AG09309 (cell line): Measurements from ENCODE around the gene CGB7.
"Not testable (repeated sequence)": the region's sequence is repeated elsewhere in the genome, so short reads cannot be mapped to it uniquely, and the experiment has no call there.

Experiments used
- DNase-seq: peaks from one replicate; pipeline ENCODE4 v3.0.0-alpha.2; 2010; ENCODE audit warnings: low read depth
- H3K4me3 ChIP-seq: 2 replicates; pipeline ENCODE4 v1.5.1; 2011; ENCODE audit warnings: mild to moderate bottlenecking, low read depth, low read length, moderate library complexity; ENCODE audit not compliant: control insufficient read depth
- TF ChIP-seq, protein P1 (sequence below): IDR thresholded peaks from 2 replicates; pipeline ENCODE4 v1.5.1; 2011; ENCODE audit warnings: mild to moderate bottlenecking, low read depth, low read length, inconsistent platforms; ENCODE audit not compliant: insufficient read depth, control insufficient read depth; ENCODE audit errors: missing control alignments

CGB7 gene

DNA sequence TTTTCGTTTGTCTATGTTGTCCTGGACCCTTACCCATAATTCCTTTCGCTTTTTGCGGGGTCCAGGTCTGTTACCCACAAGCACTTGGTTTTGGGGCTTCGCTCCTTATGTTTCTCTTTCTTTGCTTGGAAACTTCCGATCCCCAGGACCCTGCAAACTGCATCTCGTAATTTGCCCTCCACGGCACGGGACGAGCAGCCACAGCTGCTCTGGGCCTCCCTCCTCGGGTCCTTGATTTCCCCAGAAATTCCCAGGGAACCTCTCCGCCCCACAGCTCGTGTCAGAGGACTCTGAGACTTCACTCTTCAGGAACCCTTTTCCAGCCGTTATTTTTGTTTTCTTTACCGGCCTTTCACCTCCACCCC, 28.3 kb upstream of the CGB7 start:
- peak overlapping the region; percentile 93 for H3K4me3 ChIP-seq
- TF ChIP-seq, protein P1, sequence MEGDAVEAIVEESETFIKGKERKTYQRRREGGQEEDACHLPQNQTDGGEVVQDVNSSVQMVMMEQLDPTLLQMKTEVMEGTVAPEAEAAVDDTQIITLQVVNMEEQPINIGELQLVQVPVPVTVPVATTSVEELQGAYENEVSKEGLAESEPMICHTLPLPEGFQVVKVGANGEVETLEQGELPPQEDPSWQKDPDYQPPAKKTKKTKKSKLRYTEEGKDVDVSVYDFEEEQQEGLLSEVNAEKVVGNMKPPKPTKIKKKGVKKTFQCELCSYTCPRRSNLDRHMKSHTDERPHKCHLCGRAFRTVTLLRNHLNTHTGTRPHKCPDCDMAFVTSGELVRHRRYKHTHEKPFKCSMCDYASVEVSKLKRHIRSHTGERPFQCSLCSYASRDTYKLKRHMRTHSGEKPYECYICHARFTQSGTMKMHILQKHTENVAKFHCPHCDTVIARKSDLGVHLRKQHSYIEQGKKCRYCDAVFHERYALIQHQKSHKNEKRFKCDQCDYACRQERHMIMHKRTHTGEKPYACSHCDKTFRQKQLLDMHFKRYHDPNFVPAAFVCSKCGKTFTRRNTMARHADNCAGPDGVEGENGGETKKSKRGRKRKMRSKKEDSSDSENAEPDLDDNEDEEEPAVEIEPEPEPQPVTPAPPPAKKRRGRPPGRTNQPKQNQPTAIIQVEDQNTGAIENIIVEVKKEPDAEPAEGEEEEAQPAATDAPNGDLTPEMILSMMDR = no peak
- DNase-seq = no peak

DNA sequence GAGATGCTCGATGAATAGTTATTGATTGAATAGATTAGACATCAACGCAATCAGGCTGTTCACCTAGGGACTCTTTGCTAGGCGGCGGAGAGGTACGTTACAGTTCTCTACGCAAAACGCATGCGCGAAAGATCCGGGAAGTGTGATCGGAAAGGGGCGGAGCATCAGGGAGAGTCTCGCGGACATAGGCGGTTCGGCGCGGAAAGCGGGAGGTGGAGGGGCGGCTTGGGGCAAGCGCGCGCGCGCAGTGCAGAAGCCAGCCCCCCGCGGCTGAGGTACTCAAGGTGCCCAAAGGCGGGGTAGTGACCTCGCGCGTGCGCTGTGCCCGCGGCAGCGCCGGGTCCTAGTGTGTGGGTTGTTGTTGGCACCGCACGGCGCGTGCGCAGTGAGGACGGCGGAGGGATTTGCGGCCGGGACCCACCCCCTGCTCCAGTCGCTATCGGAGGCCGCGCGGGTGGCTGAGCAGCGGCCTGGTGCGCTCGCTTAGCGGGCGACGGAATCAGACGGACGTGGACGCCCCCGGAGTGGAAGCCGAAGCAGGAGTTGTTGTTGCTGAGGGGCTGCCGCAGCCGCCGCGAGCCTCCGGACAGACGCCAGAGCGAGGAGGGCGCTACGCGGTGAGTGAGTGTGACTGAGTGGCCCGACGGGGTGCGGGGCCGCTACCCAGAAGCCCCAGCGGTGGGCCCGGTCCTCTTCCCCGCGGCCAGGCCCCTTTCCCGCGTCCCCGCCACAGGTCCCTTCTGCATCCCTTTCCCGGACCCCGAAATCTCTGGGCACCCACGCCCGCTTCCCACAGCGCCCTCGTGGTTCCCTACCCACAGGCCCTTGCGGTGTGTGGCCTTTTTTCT, 27.7 kb upstream of the CGB7 start, which contains the start of gene SNRNP70:
TSS of gene SNRNP70 (plus strand) at position 432 of the 848 bp plus-strand sequence. CDS start 964 bp downstream, outside the sequence.
- peak; percentile 98 for DNase-seq
- TF ChIP-seq, protein P1 = no peak
- H3K4me3 ChIP-seq = peak within 1 kb of the TSS; percentile 93

DNA sequence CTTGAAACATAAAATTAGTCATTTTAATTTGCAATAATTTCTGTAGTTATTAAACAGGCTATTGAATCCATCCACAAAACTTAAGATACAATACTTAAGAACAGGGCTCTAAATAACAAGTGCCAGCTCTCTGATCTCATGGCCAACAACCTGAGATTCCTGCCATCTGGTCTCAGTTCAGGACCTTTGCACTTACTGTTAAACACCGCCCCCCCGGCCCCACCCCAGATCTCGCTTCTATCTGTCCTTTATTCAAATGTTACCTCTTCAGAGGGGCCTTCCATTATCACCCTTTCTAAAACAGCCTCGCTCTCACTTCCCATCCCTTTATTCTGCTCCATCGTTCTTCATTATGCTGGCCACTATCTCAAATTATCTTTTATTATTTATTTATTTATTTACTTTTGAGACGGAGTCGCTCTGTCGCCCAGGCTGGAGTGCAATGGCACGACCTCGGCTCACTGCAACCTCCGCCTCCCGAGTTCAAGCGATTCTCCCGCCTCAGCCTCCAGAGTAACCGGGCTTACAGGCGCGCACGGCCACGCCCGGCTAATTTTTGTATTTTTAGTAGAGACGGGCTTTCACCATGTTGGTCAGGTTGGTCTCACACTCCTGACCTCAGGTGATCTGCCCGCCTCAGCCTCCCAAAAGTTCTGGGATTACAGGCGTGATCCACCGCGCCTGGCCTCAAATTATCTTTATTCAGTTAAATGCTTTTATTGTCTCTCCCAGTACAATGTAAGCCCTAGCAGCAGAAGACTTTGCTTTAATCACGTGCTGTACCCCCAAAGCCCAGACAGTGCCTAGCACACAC, 26.9 kb upstream of the CGB7 start:
- TF ChIP-seq, protein P1 = no peak
- no peak for DNase-seq
- peak overlapping the region; percentile 93 for H3K4me3 ChIP-seq

DNA sequence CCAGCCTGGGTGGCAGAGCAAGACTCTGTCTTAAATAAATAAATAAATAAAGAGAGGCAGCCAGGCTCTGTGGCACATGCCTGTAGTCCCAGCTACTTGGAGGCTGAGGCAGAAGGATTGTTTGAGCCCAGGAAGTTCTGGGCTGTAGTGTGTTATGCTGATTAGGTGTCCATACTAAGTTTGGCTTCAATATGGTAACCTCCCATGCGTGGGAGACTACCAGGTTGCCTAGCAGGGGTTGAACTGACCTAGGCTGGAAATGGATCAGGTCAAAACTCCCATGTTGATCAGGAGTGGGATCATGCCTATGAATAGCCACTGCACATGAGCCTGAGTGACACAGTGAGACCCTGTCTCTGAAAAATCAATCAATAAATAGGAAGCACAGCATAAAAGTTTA, 23.7 kb upstream of the CGB7 start:
- no peak for DNase-seq
- H3K4me3 ChIP-seq = no peak overlapping the region
- TF ChIP-seq, protein P1 = no peak

DNA sequence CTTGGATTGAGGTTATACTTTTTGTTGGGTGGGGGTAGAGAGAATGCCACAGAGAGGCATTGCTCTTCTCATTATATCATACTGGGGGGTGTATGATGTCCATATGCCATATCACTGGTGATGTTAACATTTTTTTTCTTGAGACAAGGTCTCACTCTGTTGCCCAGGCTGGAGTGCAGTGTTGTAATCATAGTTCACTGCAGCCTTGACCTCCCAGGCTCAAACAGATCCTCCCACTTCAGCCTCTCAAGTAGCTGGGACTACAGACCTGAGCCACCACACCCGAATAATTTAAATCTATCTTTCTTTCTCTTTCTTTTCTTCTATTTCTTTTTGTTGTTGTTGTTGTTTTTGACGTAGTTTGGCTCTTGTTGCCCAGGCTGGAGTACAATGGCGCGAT, 22.8 kb upstream of the CGB7 start:
- DNase-seq = no peak
- H3K4me3 ChIP-seq = no peak overlapping the region
- TF ChIP-seq, protein P1 = no peak

DNA sequence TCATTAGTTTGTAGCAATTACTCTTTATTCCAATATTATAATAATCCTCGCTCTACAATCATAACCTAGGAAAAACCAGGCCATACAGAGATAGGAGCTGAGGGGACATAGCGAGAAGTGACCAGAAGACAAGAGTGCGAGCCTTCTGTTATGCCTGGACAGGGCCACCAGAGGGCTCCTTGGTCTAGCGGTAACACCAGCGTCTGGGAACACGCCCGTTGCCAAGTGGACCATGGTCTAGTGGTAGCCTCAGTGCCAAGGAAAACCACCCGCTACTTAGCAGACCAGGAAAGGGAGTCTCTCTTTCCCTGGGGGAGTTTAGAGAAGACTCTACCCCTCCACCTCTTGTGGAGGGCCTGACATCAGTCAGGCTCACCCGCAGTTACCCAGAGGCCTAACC, 17.3 kb upstream of the CGB7 start:
- peak; percentile 13 for DNase-seq
- TF ChIP-seq, protein P1 = peak; percentile 62
- not testable (repeated sequence) for H3K4me3 ChIP-seq
